Gastroesophageal sphincter (tissue), 3 donors: ENCODE results near the gene TTYH3.

Source experiments
- EP300 ChIP-seq: sonication (generic); formaldehyde crosslinking; IDR thresholded peaks from one replicate; pipeline ENCODE4 v1.6.1; 2017; ENCODE audit warnings: antibody characterized with exemption, mild to moderate bottlenecking
- POLR2A ChIP-seq, 2 donors: fragments of 450-650 bp; IDR thresholded peaks; one replicate each; pipeline ENCODE4 v1.6.1; 2017; ENCODE audit warnings: antibody characterized with exemption in 2 of 2, mild to moderate bottlenecking in 2 of 2, moderate library complexity in 1 of 2
- POLR2AphosphoS5 ChIP-seq: sonication (generic); formaldehyde crosslinking; IDR thresholded peaks from one replicate; pipeline ENCODE4 v1.6.1; 2017; ENCODE audit warnings: antibody characterized with exemption
- TF ChIP-seq, protein P1 (sequence below), 4 experiments: fragments of 200-600 bp in 2 of 4; fragments of 450-650 bp in 2 of 4; sonication (generic) in 1 of 4; IDR thresholded peaks; one replicate each; pipeline ENCODE4 v1.5.1; 2017 to 2019; ENCODE audit warnings: antibody characterized with exemption in 4 of 4, mild to moderate bottlenecking in 2 of 4, moderate library complexity in 2 of 4

DNA sequence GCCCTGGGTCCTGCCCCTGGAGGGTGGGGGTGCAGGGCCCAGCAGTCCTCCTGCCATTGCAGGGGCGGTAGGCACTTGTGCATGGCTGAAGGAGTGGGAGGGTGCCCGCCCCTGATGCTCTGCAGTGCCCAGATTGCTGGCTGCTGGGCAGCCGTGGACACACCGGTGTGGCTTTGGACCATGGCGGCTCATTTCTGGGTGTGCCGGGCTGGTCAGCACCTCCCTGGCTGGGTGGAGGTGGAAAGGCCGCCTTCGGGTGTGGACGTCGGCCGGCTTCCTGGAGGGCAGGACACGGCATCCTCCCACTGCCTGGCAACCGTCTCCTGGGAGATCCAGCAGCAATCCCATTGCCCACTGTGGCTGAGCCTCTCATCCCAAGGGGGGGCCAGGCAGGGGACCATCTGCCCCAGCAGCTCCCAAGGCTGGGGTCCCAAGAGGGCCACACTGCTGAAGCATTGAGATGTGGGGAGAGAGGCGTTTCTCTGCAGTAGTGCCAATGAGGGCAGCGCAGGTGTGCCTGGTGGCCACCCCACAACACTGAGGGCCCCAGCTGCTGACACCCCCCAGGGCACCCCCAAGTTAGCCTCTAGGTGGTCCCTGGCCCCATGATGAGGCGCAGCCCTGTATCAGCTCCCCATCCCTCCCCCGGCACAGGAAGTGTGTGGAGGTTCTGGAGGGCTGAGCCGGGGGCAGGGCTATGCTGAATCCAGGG is 12.9 kb downstream of the TTYH3 start:
- TF ChIP-seq, protein P1, sequence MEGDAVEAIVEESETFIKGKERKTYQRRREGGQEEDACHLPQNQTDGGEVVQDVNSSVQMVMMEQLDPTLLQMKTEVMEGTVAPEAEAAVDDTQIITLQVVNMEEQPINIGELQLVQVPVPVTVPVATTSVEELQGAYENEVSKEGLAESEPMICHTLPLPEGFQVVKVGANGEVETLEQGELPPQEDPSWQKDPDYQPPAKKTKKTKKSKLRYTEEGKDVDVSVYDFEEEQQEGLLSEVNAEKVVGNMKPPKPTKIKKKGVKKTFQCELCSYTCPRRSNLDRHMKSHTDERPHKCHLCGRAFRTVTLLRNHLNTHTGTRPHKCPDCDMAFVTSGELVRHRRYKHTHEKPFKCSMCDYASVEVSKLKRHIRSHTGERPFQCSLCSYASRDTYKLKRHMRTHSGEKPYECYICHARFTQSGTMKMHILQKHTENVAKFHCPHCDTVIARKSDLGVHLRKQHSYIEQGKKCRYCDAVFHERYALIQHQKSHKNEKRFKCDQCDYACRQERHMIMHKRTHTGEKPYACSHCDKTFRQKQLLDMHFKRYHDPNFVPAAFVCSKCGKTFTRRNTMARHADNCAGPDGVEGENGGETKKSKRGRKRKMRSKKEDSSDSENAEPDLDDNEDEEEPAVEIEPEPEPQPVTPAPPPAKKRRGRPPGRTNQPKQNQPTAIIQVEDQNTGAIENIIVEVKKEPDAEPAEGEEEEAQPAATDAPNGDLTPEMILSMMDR (IDR thresholded peaks at IDR 0.05) = no peak
- TF ChIP-seq POLR2A (IDR thresholded peaks at IDR 0.05) (no peak), POLR2AphosphoS5 (no peak), EP300 (no peak)
